Stimulated activated CD4-positive, alpha-beta T cell treated with anti-CD3 and anti-CD28 coated beads, TNF-alpha, amount 100 ng/mL, for 4 hours (primary cell): Measurements from ENCODE around the gene CCNY.

Source experiments
- DNase-seq, 3 experiments: peaks; one replicate each; pipeline ENCODE4 v3.0.0-alpha.2; 2020; ENCODE audit warnings: low read depth in 3 of 3

CCNY gene

DNA sequence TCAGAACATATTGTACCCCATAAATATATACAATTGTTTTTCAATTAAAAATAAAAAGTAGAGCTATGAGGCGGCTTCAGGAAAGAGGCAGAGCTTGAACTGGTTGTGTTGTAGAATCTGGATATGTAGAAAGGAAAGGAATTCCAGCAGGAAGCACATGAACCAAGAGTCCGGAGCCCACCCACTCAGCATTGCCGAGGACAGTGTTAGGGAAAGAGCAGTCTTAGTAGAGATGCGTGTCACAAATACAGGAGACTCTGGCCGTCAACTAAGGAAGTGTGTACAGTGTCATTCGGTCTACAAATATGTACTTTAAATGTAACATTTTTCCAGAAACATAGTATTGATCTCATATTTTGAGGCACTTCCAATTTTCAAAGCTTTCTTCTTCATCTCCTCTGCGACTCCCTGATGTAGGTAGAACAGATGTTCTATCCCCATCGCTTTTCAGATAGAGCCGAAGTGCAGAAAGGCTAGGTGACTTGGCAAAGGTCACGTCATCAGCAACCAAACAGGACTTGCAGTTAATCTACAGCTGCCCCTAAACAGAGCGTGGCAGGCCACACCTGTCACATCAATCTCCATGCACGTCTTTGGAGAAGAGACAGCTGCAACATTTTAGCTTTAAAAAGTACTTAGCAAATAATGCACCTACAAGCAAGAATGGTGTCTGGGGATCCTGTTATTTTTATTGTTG is 243.6 kb downstream of the CCNY start:
- DNase-seq: no peak

GRCh38 chr10:35580423-35580770 is 244.1 kb downstream of the CCNY start:
- DNase-seq: no peak

DNA sequence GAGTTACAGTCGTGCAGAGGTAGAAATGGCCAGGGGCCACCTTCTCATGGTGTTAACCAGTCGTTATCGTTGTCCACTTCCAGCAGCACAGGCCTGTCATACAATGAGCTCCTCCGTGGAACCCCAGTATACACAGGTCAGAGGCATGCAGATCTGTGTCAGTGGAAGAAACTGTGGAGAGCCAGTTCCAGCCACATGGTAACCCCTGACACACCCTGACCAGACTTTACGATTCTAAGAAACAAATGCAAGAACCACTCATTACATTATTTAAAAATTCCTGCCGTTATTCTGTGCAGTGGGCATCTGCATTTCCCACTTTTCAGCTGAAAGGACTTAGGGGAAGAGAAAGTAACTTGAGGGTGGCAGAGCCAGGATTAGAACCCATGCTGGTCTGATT is 245.3 kb downstream of the CCNY start:
- no peak for DNase-seq

- no peak for DNase-seq
These were observed 248.6 kb downstream of the CCNY start for GRCh38 chr10:35584946-35585345.

GRCh38 chr10:35585356-35585755 is 249.0 kb downstream of the CCNY start:
- DNase-seq: no peak

DNA sequence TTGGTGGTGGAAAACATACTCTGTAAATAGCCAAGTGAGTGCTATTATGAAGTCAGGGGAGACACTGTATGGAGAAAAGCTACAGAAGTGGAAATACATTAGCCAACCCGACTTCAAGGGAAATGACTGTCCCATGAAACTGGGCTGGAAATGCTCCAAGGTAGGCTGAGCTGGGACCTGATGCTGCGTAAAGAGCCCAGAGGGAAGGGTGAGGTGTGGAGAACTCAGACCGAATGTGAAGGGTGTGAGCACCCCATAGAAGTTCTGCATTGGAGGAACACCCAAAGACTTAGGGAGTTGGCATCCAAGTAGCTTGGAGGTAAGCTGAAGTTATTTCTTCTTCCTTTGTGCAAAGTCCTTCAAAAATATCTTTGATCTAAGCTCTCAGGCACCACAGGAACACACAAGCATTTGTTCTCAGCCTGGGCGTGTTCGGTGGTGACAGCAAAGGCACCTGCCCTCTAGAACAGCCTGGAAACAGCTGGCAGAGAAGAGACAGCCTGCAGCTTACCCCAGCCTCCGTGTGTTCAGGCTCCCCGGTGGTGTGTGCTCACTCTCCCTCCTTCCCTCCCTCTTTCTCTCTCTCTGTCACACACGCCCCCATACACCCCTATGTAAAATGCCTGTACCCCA is 249.7 kb downstream of the CCNY start:
- DNase-seq: no peak

DNA sequence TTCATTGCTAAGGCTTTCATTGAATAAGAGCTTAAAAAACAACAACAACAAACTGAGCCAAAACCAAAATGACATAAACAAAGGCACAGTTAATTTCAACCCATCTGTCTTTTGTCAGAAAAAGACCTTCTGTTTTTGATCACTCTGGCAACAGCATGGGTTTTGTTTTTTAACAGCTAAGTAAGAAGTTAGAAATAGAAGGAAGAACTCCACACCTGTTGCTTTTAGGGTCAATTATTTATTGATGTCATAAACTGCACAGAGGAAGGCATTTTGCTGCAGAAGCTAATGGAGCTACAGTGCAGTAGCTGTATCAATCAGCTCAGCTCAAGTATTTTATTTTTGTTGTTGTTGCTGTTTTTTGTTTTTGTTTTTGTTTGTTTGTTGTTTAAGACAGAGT is 252.5 kb downstream of the CCNY start:
- no peak for DNase-seq

- DNase-seq: no peak
These were observed 256.1 kb downstream of the CCNY start for GRCh38 chr10:35592441-35592840.

GRCh38 chr10:35594115-35595079 is 258.1 kb downstream of the CCNY start:
- DNase-seq: no peak

GRCh38 chr10:35595106-35595505 is 258.8 kb downstream of the CCNY start:
- DNase-seq: no peak

DNA sequence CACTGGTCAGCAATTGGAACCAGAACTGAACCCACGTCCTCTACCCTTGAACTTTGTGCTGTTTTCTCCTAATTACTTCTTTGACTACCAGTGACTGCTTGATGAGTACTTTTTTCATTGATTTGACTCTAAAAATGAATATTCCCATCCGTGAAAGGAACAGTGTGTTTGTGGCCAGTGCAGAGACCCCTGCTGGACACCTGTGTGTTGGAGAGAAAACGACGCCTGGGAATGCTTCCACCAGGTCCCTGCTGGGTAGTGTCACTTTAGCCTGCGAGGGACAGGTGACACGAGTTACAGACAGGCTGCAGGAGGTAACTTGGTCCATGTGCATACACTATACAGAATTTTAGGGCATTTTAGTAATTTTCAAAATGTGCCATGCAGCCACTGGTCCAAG is 262.1 kb downstream of the CCNY start:
- no peak for DNase-seq

DNA sequence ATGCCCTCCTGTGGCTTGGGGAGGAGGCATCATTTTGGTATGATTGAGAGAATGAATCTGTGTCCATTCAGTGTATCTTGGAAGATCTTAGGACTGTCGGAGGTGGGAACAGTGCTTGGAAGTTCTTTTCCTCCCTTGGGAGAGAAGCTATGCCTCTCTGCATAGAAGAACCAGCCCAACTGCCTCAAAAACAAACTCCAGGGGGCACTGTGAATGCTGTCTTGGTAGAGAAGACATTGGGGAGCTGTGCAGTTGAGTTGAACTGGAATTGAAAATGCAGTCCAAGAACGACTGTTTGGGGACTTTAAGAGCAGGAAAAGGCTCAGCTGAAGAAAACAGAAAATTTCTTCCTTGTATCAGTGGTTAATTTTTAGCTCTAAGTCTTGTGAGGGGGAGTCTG is 263.9 kb downstream of the CCNY start:
- no peak for DNase-seq

DNA sequence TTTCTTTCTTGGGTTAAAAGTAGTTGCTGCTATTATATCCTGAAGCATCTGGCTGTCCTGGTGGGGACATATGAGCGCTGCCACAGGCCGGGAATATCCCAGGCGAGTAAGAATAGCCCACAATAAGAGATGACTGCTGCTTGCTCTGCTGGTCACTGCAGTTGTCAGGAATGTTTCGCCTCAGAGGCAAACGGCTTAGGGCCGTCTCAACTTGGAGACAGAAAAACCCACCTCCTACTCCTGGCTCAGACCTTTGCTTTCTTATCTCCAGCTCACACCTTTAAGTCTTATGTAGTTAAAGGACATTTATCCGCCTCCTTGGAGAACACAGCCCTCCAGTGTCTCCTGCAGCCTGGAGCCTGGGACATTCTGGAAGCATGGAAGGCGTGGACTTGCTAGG is 268.9 kb downstream of the CCNY start, which contains the start of gene GJD4:
GJD4 (plus strand) TSS at position 151 of the 400 bp plus-strand sequence; CDS start at position 378, 227 bp downstream.
- DNase-seq: no peak

GRCh38 chr10:35606430-35606829 is 270.1 kb downstream of the CCNY start:
- no peak for DNase-seq

DNA sequence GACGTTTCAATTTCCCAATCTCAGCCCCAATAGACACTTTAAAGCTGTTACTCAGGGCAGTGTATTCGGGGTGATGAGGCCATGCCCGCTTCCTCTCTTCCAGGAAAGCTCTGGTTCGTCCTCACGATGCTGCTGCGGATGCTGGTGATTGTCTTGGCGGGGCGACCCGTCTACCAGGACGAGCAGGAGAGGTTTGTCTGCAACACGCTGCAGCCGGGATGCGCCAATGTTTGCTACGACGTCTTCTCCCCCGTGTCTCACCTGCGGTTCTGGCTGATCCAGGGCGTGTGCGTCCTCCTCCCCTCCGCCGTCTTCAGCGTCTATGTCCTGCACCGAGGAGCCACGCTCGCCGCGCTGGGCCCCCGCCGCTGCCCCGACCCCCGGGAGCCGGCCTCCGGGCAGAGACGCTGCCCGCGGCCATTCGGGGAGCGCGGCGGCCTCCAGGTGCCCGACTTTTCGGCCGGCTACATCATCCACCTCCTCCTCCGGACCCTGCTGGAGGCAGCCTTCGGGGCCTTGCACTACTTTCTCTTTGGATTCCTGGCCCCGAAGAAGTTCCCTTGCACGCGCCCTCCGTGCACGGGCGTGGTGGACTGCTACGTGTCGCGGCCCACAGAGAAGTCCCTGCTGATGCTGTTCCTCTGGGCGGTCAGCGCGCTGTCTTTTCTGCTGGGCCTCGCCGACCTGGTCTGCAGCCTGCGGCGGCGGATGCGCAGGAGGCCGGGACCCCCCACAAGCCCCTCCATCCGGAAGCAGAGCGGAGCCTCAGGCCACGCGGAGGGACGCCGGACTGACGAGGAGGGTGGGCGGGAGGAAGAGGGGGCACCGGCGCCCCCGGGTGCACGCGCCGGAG is 271.4 kb downstream of the CCNY start:
- DNase-seq: no peak

DNA sequence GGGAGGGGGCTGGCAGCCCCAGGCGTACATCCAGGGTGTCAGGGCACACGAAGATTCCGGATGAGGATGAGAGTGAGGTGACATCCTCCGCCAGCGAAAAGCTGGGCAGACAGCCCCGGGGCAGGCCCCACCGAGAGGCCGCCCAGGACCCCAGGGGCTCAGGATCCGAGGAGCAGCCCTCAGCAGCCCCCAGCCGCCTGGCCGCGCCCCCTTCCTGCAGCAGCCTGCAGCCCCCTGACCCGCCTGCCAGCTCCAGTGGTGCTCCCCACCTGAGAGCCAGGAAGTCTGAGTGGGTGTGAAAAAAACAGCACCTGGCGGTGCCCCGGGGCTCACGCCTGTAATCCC is 272.0 kb downstream of the CCNY start:
- DNase-seq: no peak

- DNase-seq: no peak
These were observed 275.4 kb downstream of the CCNY start for GRCh38 chr10:35611750-35612149.

DNA sequence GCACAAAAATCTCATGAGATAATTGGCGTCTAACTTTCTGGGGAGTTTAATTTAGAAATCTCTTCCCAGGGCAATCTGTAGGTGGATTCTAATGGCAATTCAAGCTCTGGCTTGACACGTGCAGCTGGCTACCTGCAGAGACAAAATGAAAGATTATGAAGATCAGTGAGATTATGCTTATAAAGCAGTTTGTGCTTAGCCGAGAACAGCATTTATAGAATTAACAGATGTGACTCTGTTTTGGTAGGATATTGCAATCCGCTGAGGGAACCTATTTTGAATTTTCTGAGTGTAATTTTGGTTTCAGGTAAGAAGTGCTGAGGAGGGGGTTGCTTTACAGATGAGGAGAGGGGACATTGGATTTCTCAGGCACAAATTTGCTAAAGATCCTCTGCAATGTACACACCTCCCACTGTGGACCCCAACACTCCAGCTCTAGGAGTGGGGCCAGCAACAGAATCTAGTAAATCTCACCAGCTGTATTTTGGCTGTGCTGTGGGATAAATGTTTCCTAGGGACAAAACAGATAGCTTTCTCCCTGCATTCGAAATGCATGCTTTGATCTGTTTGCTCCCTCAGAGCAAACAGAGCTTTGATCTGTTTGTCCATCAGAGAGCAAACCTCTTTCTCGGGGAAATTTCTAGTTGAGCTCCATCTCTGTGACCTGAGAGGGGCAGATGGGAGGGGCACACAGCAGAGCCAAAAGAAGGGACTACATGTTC is 276.2 kb downstream of the CCNY start:
- no peak for DNase-seq

- DNase-seq: no peak
These were observed 276.8 kb downstream of the CCNY start for GRCh38 chr10:35613107-35613440.

- no peak for DNase-seq
These were observed 277.4 kb downstream of the CCNY start for GRCh38 chr10:35613597-35614226.

DNA sequence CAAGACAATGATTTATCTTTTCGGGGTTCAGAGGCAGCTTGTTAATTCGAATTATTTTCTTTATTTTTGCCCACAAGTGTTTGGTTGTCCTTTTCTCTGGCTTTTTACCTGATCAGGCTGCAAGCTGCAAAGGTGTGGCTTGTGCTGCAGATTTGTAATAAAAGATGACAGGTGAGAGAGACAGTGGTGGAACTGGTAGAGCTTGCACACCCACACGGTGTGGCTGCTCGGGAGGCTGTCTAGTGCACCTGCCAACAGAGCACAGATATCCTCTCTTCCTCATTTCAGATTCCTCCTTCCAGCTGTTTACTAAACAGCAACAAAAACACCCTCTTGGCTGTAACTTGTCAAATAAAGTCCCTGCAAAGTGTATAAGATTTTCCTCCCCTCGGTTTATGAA is 278.0 kb downstream of the CCNY start:
- DNase-seq: no peak
